Measurements from ENCODE around the gene NPB. TPM values are rescaled to one million over a fixed set of nuclear protein-coding genes. Genes with fewer than 3 reads are reported as not detected.

Gene NPB
- total and polyA plus RNA-seq, 3 experiments from 2014 or later: 0.57 to 0.62 TPM; not detected in 1

GRCh38 chr17:81934098-81934757, 32.2 kb downstream of the NPB start:
- peaks cover 5% of the 10 kb centered on the region for H3K4me1 ChIP-seq (ENCODE audit: insufficient read depth, low read length)
- no peak overlapping the region for H3K27ac ChIP-seq (ENCODE audit: low read depth, low read length)
- DNase-seq: no peak
- Mint-ChIP-seq H3K36me3 (no peaks in the 10 kb centered on the region), H3K9me3 (no peaks in the 10 kb centered on the region), H3K27me3 (peaks cover 5 to 15% of the 10 kb centered on the region in 2 donors), H3K27ac (no peak overlapping the region), H3K4me3 (peak overlapping the region in 1 of 7 donors; percentile 12), H3K4me1 (peaks cover 0 to 8% (median 7%) of the 10 kb centered on the region in 3 donors)
- no peaks in the 10 kb centered on the region for H3K27me3 ChIP-seq (ENCODE audit: insufficient read depth, low read length, poor library complexity, severe bottlenecking)
- H3K9me3 ChIP-seq (ENCODE audit: low read length): no peaks in the 10 kb centered on the region
- H3K4me3 ChIP-seq (ENCODE audit: low read length): no peak overlapping the region
- H3K36me3 ChIP-seq (ENCODE audit: insufficient read depth, low read length): no peaks in the 10 kb centered on the region
- ChIA-PET POLR2A (no interaction called here), CTCF (interaction anchor here (1.4 to 1.5 kb wide), 2 partner anchors 25 to 87 kb away, joined by 3 to 4 read pairs; no protein-coding TSS in a partner anchor)

- H3K27me3 ChIP-seq (ENCODE audit: insufficient read depth, low read length, poor library complexity, severe bottlenecking): no peaks in the 10 kb centered on the region
- ChIA-PET CTCF (interaction anchor here (1.4 kb wide), 1 partner anchor 86 kb away, joined by 3 read pairs; no protein-coding TSS in a partner anchor), POLR2A (no interaction called here)
- peak overlapping the region in 1 of 7 donors; percentile 62 for H3K4me3 Mint-ChIP-seq
- H3K4me1 Mint-ChIP-seq: peaks cover 0 to 8% (median 7%) of the 10 kb centered on the region in 3 donors
- no peaks in the 10 kb centered on the region for H3K36me3 ChIP-seq (ENCODE audit: insufficient read depth, low read length)
- no peaks in the 10 kb centered on the region for H3K36me3 Mint-ChIP-seq
- DNase-seq: no peak
- H3K9me3 ChIP-seq (ENCODE audit: low read length): no peaks in the 10 kb centered on the region
- H3K27ac ChIP-seq (ENCODE audit: low read depth, low read length): no peak overlapping the region
- no peak overlapping the region for H3K4me3 ChIP-seq (ENCODE audit: low read length)
- H3K27me3 Mint-ChIP-seq: peaks cover 5 to 11% of the 10 kb centered on the region in 2 donors
- peaks cover 5% of the 10 kb centered on the region for H3K4me1 ChIP-seq (ENCODE audit: insufficient read depth, low read length)
- no peaks in the 10 kb centered on the region for H3K9me3 Mint-ChIP-seq
- H3K27ac Mint-ChIP-seq: no peak overlapping the region
Measured at GRCh38 chr17:81934850-81935708, 33.0 kb downstream of the NPB start.

GRCh38 chr17:81935709-81936084, 33.7 kb downstream of the NPB start:
- no peak overlapping the region for H3K4me3 ChIP-seq (ENCODE audit: low read length)
- peak overlapping the region; percentile 9 for H3K27ac ChIP-seq (ENCODE audit: low read depth, low read length)
- no peaks in the 10 kb centered on the region for H3K9me3 Mint-ChIP-seq
- peak overlapping the region in 1 of 8 donors; percentile 17 for H3K27ac Mint-ChIP-seq
- ChIA-PET CTCF (no interaction called here), POLR2A (no interaction called here)
- H3K36me3 Mint-ChIP-seq: no peaks in the 10 kb centered on the region
- H3K4me3 Mint-ChIP-seq: peak overlapping the region; percentile 20 to 62 (median 33)
- no peaks in the 10 kb centered on the region for H3K27me3 ChIP-seq (ENCODE audit: insufficient read depth, low read length, poor library complexity, severe bottlenecking)
- no peaks in the 10 kb centered on the region for H3K36me3 ChIP-seq (ENCODE audit: insufficient read depth, low read length)
- H3K9me3 ChIP-seq (ENCODE audit: low read length): no peaks in the 10 kb centered on the region
- no peak for DNase-seq
- H3K4me1 Mint-ChIP-seq: peaks cover 0 to 8% (median 7%) of the 10 kb centered on the region in 3 donors
- peaks cover 5% of the 10 kb centered on the region for H3K4me1 ChIP-seq (ENCODE audit: insufficient read depth, low read length)
- peaks cover 10 to 11% of the 10 kb centered on the region in 2 donors for H3K27me3 Mint-ChIP-seq

- POLR2A ChIA-PET: no interaction called here
- H3K4me3 ChIP-seq (ENCODE audit: low read length): no peak overlapping the region
- Mint-ChIP-seq H3K27ac (no peak overlapping the region), H3K27me3 (peaks cover 4 to 11% of the 10 kb centered on the region in 2 donors), H3K4me1 (peaks cover 0 to 8% (median 5%) of the 10 kb centered on the region in 3 donors), H3K36me3 (no peaks in the 10 kb centered on the region), H3K9me3 (no peaks in the 10 kb centered on the region), H3K4me3 (peak overlapping the region in 1 of 7 donors; percentile 40)
- no peaks in the 10 kb centered on the region for H3K9me3 ChIP-seq (ENCODE audit: low read length)
- CTCF ChIA-PET: no interaction called here
- H3K4me1 ChIP-seq (ENCODE audit: insufficient read depth, low read length): peaks cover 5% of the 10 kb centered on the region
- no peak overlapping the region for H3K27ac ChIP-seq (ENCODE audit: low read depth, low read length)
- H3K36me3 ChIP-seq (ENCODE audit: insufficient read depth, low read length): no peaks in the 10 kb centered on the region
- no peaks in the 10 kb centered on the region for H3K27me3 ChIP-seq (ENCODE audit: insufficient read depth, low read length, poor library complexity, severe bottlenecking)
- no peak for DNase-seq
Measured at GRCh38 chr17:81939218-81939617, 37.2 kb downstream of the NPB start.

GRCh38 chr17:81939881-81940385, 37.9 kb downstream of the NPB start:
- H3K27ac ChIP-seq (ENCODE audit: low read depth, low read length): no peak overlapping the region
- ChIA-PET CTCF (no interaction called here), POLR2A (no interaction called here)
- H3K36me3 Mint-ChIP-seq: no peaks in the 10 kb centered on the region
- H3K36me3 ChIP-seq (ENCODE audit: insufficient read depth, low read length): no peaks in the 10 kb centered on the region
- peaks cover 0 to 8% (median 5%) of the 10 kb centered on the region in 3 donors for H3K4me1 Mint-ChIP-seq
- DNase-seq: no peak
- no peaks in the 10 kb centered on the region for H3K9me3 ChIP-seq (ENCODE audit: low read length)
- H3K27ac Mint-ChIP-seq: no peak overlapping the region
- H3K27me3 Mint-ChIP-seq: peaks cover 4 to 11% of the 10 kb centered on the region in 2 donors
- peak overlapping the region in 1 of 7 donors; percentile 40 for H3K4me3 Mint-ChIP-seq
- H3K4me3 ChIP-seq (ENCODE audit: low read length): no peak overlapping the region
- H3K4me1 ChIP-seq (ENCODE audit: insufficient read depth, low read length): peaks cover 5% of the 10 kb centered on the region
- no peaks in the 10 kb centered on the region for H3K27me3 ChIP-seq (ENCODE audit: insufficient read depth, low read length, poor library complexity, severe bottlenecking)
- no peaks in the 10 kb centered on the region for H3K9me3 Mint-ChIP-seq

- Mint-ChIP-seq H3K4me3 (no peak overlapping the region), H3K27ac (no peak overlapping the region), H3K9me3 (no peaks in the 10 kb centered on the region), H3K4me1 (peaks cover 0 to 8% (median 4%) of the 10 kb centered on the region in 3 donors), H3K36me3 (no peaks in the 10 kb centered on the region), H3K27me3 (peaks cover 4 to 11% of the 10 kb centered on the region in 2 donors)
- H3K27ac ChIP-seq (ENCODE audit: low read depth, low read length): no peak overlapping the region
- no peak overlapping the region for H3K4me3 ChIP-seq (ENCODE audit: low read length)
- no peaks in the 10 kb centered on the region for H3K36me3 ChIP-seq (ENCODE audit: insufficient read depth, low read length)
- peaks cover 5% of the 10 kb centered on the region for H3K4me1 ChIP-seq (ENCODE audit: insufficient read depth, low read length)
- no peak for DNase-seq
- H3K9me3 ChIP-seq (ENCODE audit: low read length): no peaks in the 10 kb centered on the region
- no peaks in the 10 kb centered on the region for H3K27me3 ChIP-seq (ENCODE audit: insufficient read depth, low read length, poor library complexity, severe bottlenecking)
- ChIA-PET CTCF (no interaction called here), POLR2A (no interaction called here)
Measured at GRCh38 chr17:81940538-81941483, 38.8 kb downstream of the NPB start.

GRCh38 chr17:81941484-81942166, 39.6 kb downstream of the NPB start:
- CTCF ChIA-PET: interaction anchor here (1.8 kb wide), 1 partner anchor 18 kb away, joined by 7 read pairs; no protein-coding TSS in a partner anchor

More at GRCh38 chr17:81941484-81942166, 39.6 kb downstream of the NPB start:
- H3K27ac ChIP-seq (ENCODE audit: low read depth, low read length): no peak overlapping the region
- Mint-ChIP-seq H3K36me3 (no peaks in the 10 kb centered on the region), H3K4me3 (no peak overlapping the region), H3K4me1 (peaks cover 0 to 6% (median 3%) of the 10 kb centered on the region in 3 donors), H3K27ac (no peak overlapping the region), H3K9me3 (no peaks in the 10 kb centered on the region), H3K27me3 (peaks cover 4 to 11% of the 10 kb centered on the region in 2 donors)
- peaks cover 3% of the 10 kb centered on the region for H3K4me1 ChIP-seq (ENCODE audit: insufficient read depth, low read length)
- DNase-seq: no peak
- POLR2A ChIA-PET: no interaction called here
- H3K4me3 ChIP-seq (ENCODE audit: low read length): no peak overlapping the region
- no peaks in the 10 kb centered on the region for H3K9me3 ChIP-seq (ENCODE audit: low read length)
- H3K36me3 ChIP-seq (ENCODE audit: insufficient read depth, low read length): no peaks in the 10 kb centered on the region
- H3K27me3 ChIP-seq (ENCODE audit: insufficient read depth, low read length, poor library complexity, severe bottlenecking): no peaks in the 10 kb centered on the region

Measured in CD8-positive, alpha-beta memory T cell (primary cell).